Effector CD8-positive, alpha-beta T cell (primary cell): Measurements from ENCODE around the gene CCNB1IP1.
"Not testable (repeated sequence)": the region's sequence is repeated elsewhere in the genome, so short reads cannot be mapped to it uniquely, and the experiment has no call there.

Experiments
- DNase-seq: peaks from one replicate; lab custom pipeline; 2025; lab: John Stamatoyannopoulos, UW

Gene CCNB1IP1

GRCh38 chr14:20332431-20332787 is 670 bp downstream of the CCNB1IP1 start:
- no peak for DNase-seq

GRCh38 chr14:20331053-20331613 is 1.9 kb downstream of the CCNB1IP1 start:
- DNase-seq, result no peak

- DNase-seq, result no peak
Measured at GRCh38 chr14:20329355-20329754, 3.7 kb downstream of the CCNB1IP1 start.

- no peak for DNase-seq
Measured at GRCh38 chr14:20328705-20329104, 4.4 kb downstream of the CCNB1IP1 start.

GRCh38 chr14:20327005-20327869 is 5.8 kb downstream of the CCNB1IP1 start:
- DNase-seq, result no peak

- no peak for DNase-seq
Measured at GRCh38 chr14:20317720-20318119, 15.4 kb downstream of the CCNB1IP1 start.

- DNase-seq, result no peak
Measured at GRCh38 chr14:20314026-20314425, 19.1 kb downstream of the CCNB1IP1 start.

GRCh38 chr14:20306079-20306423 is 27.0 kb downstream of the CCNB1IP1 start:
- DNase-seq, result no peak

- DNase-seq, result peak; percentile 85
Measured at GRCh38 chr14:20305265-20306078, 27.6 kb downstream of the CCNB1IP1 start, which contains the start of gene TTC5. Gene TTC5 (minus strand): TSS chr14:20305951. CDS start chr14:20305937, 14 bp downstream.

- DNase-seq, result no peak
Measured at GRCh38 chr14:20302042-20302755, 30.9 kb downstream of the CCNB1IP1 start.

- DNase-seq, result no peak
Measured at GRCh38 chr14:20295067-20295466, 38.0 kb downstream of the CCNB1IP1 start.

- DNase-seq, result no peak
Measured at GRCh38 chr14:20294636-20295035, 38.4 kb downstream of the CCNB1IP1 start.

GRCh38 chr14:20281998-20282397 is 51.1 kb downstream of the CCNB1IP1 start:
- not testable (repeated sequence) for DNase-seq

- DNase-seq, result not testable (repeated sequence)
Measured at GRCh38 chr14:20280265-20280664, 52.8 kb downstream of the CCNB1IP1 start.

GRCh38 chr14:20278414-20278813 is 54.7 kb downstream of the CCNB1IP1 start:
- DNase-seq, result no peak

GRCh38 chr14:20277409-20277808 is 55.7 kb downstream of the CCNB1IP1 start:
- no peak for DNase-seq

- DNase-seq, result no peak
Measured at GRCh38 chr14:20274062-20274461, 59.0 kb downstream of the CCNB1IP1 start.

GRCh38 chr14:20264361-20264760 is 68.7 kb downstream of the CCNB1IP1 start:
- DNase-seq, result not testable (repeated sequence)

- DNase-seq, result no peak
Measured at GRCh38 chr14:20262642-20263128, 70.4 kb downstream of the CCNB1IP1 start.
